HG02642 (cell line): Measurements from ENCODE around the gene RUNX1.

Experiments
- ATAC-seq: cut with Tn5 transposase; IDR thresholded peaks from one replicate; pipeline ENCODE4 v1.9.1; 2021; ENCODE audit warnings: mild to moderate bottlenecking; ENCODE audit not compliant: unreplicated experiment, poor library complexity

Gene RUNX1

DNA sequence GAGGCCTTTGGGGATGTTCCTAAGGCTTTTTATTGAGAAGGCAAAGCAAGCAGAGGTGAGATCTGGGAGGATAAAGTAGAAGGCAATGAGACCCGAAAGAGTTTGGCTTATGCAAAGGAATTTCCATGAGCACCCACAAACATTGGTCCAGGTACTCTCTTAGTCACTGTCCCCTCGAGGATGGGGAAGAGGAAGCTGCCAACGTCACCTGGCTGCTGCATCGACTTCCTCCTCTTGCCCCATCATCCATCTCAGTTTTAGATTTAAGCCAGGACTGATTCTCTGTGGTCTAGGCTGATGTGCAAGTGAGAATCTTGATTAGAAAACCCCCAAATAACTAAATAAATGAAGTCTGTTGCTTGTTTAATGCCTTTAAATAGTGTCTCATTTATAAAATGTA lies 28.7 kb downstream of the RUNX1 start:
- no peak for ATAC-seq

- no peak for ATAC-seq
These were observed 29.5 kb downstream of the RUNX1 start for GRCh38 chr21:35019631-35020032.

DNA sequence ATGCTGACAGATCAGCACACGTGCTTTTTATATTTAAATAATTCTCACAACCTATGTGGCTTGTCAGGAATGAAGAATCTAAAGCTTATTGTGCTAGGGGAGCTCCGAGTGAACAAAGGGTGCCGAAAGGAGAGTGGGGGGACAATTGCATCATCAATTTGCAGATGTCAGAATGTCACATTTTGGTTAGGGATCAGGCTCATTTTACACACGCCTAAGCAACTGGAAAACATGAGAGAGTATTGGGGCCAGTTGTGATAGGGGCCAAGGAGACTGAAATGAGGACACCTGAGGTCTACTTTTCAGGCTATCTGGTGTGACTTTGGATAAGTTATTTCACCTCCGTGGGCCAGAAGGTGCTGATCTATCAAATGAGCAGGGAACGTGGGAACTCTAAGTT lies 31.8 kb downstream of the RUNX1 start:
- ATAC-seq: no peak

- no peak for ATAC-seq
These were observed 32.4 kb downstream of the RUNX1 start for GRCh38 chr21:35016517-35017188.

DNA sequence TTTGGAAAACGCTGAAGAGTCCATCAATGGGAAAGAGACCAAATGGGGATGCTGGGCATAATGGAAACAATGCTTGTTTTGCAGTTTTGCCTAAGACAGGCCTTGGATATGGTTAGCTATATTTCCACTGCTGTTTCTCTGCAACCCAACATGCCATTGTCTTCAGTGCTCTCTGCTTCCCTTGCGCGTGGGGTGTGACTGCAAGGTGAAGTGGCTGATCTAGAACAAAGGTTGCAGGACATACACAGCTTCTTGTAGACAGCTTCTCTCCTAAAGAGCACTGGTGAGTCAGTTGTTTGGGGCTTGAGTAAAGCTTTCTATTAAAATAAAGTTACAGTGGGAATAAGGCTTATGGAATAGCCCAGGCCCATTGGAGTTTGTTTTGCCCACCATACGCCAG lies 33.0 kb downstream of the RUNX1 start:
- ATAC-seq: no peak

GRCh38 chr21:35015435-35016024 lies 33.6 kb downstream of the RUNX1 start:
- ATAC-seq: no peak

- no peak for ATAC-seq
These were observed 34.6 kb downstream of the RUNX1 start for GRCh38 chr21:35014302-35015041.

DNA sequence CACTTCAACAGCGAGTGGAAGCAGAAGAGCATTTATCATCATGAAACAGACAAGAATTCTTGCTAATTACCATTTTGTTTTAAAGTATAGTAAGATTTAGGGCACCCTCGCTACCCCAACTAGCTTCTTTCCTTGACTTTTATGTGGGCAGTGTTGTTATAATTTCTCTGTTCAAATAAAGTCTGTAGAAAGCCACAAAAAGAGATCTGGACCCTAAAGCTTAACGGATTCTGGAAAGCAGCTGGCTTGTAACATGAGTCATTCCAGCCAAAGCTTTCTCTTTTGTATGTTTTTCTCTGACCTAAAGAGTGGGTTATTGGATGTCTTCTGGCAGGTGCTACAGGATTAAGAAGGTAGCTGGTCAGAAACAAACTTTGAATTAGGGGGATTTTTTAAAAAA lies 37.4 kb downstream of the RUNX1 start:
- ATAC-seq: no peak

GRCh38 chr21:35010447-35010846 lies 38.7 kb downstream of the RUNX1 start:
- no peak for ATAC-seq

- no peak for ATAC-seq
These were observed 41.8 kb downstream of the RUNX1 start for GRCh38 chr21:35007348-35007747.

- no peak for ATAC-seq
These were observed 42.3 kb downstream of the RUNX1 start for GRCh38 chr21:35006771-35007170.

- no peak for ATAC-seq
These were observed 42.9 kb downstream of the RUNX1 start for GRCh38 chr21:35006248-35006647.

GRCh38 chr21:35005560-35006224 lies 43.4 kb downstream of the RUNX1 start:
- no peak for ATAC-seq

GRCh38 chr21:35005077-35005476 lies 44.0 kb downstream of the RUNX1 start:
- ATAC-seq: no peak

DNA sequence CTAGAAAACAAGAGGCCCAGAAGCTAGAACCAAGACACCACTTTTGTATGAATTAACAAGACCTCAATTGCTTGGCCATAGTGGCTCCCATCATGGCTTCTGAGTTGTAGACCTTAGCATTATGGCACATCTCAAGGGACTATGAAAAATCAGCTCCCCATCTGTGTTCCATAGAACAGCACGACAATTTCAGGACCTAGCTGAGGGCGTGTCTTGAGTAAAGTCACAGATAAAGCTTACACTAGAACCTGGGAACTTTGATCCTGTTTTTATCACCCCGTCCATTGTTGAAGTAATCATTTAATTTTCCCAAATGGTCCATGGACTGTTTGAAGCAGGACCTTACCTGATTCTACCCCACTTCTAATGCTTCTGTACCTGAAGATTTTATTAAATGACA lies 44.8 kb downstream of the RUNX1 start:
- no peak for ATAC-seq

DNA sequence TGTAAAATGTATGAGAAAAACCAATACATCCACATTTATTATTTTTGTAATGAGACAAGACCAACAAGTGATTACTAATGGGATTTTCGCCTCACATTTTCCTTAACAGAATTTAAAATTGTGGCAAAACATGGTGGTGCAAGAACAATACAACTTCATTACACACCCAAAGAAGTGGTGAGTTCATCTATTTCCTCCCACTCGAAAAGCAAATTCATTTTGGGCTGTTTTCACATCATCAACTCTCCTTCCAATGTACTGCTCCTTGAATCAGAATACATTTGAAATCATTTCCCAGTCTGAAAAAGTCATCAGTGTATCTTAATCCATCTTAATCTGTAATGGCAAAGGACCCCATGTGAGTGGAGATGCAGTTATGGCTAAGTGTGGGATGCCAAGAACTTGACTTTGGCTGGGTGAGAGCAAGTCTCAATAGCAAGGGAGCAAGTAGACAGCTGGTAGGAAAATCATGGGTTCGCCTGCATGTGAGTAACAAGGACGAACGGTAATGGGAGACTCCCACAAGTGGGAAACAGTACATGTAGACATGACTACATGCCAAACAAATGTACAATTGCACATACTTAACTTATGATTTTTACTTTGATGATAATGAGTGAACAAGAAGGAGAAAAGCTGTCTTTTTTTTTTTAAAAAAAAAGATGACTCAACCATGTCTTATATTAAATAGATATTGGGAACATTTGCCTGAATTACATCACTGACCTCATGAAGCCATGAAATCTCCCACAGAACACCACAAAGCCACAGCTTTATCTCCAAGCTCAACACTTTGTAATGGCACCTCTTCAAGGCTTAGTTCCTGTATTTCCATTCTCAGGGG lies 46.0 kb downstream of the RUNX1 start:
- no peak for ATAC-seq

DNA sequence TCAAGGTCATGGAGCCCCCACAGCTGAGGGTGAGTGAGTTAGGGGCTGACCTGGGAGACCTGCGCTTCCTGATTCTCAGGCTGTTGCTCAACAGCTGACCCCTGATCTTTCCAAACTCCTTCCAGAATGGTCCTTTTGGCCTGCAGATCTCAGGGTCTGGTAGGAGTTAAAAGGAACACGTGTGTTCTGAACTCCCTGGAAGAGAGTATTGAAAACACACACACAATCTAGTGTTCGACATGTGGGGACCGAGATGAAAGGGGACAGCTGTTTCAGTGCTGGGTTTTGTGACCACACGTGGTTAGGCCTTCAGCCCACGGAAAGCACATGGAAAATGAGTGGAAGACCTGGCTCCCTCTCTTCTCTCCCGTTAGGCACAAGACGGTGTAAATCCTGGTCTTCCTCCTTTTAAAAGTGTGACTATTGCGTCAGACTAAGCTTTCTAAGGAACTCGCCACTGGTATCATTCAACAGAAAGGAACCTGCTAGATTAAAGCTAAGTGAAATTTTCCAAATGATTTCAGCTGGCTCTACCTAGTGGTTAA lies 49.6 kb downstream of the RUNX1 start:
- ATAC-seq: no peak

GRCh38 chr21:34998176-34998575 lies 50.9 kb downstream of the RUNX1 start:
- no peak for ATAC-seq

DNA sequence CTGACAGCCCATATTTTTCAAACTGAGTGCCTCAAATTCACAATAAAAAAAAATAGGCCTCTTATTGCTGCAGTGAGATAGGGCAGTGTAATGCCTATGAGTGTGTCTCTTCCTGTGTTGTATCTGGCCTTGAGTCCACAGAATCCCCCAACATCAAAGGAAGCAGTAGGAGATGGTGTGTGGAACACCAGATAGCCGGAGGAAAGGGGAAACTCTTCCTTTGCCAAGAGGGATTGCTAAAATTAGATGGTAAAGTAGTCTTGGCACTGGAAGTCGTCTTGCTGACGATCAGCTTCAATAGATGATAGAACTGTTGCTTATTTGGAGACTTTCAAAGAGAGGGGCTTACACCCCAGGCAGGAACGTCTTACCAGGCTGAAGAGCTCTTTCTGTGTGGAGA lies 51.8 kb downstream of the RUNX1 start:
- ATAC-seq: no peak
